NB4 (cell line): ENCODE data around the gene COL8A1.

Experiments used
- CTCF ChIP-seq: IDR thresholded peaks from one replicate; pipeline ENCODE4 v1.5.1; 2012; ENCODE audit warnings: low read depth, low read length
- MAX ChIP-seq: IDR thresholded peaks from 2 replicates; pipeline ENCODE4 v1.6.1; 2011; ENCODE audit warnings: low read depth, low read length
- MYC ChIP-seq: IDR thresholded peaks from 2 replicates; pipeline ENCODE4 v1.6.1; 2011; ENCODE audit warnings: low read depth, low read length
- POLR2A ChIP-seq: IDR thresholded peaks from 2 replicates; pipeline ENCODE4 v1.6.1; 2011; ENCODE audit warnings: mild to moderate bottlenecking; ENCODE audit not compliant: insufficient read length; ENCODE audit errors: extremely low read depth

GRCh38 chr3:99644017-99644416 lies 5.6 kb downstream of the COL8A1 start:
- TF ChIP-seq CTCF (no peak), MYC (no peak), POLR2A (no peak), MAX (no peak)
